Measurements from ENCODE around the gene FAM222B.

GRCh38 chr17:28724500-28725165 lies 118.0 kb downstream of the FAM222B start:
- TF ChIP-seq CTCF (conservative IDR thresholded peaks at IDR 0.05; ENCODE audit: low read length), result no peak
- no peak for TF ChIP-seq EZH2phosphoT487 (IDR thresholded peaks at IDR 0.05; ENCODE audit: borderline replicate concordance, low read depth, low read length)
